ENCODE data around the gene PPP2R5A.

GRCh38 chr1:212323066-212323465 lies 37.9 kb downstream of the PPP2R5A start:
- TF ChIP-seq POLR2A (IDR thresholded peaks at IDR 0.05): no peak
- no peak for TF ChIP-seq CTCF (IDR thresholded peaks at IDR 0.05)
